HG03159 (cell line): ENCODE results near the gene C8B.

Experiments used
- ATAC-seq: cut with Tn5 transposase; IDR thresholded peaks from one replicate; pipeline ENCODE4 v1.9.1; 2021; ENCODE audit warnings: mild to moderate bottlenecking, moderate library complexity; ENCODE audit not compliant: unreplicated experiment

The C8B gene

DNA sequence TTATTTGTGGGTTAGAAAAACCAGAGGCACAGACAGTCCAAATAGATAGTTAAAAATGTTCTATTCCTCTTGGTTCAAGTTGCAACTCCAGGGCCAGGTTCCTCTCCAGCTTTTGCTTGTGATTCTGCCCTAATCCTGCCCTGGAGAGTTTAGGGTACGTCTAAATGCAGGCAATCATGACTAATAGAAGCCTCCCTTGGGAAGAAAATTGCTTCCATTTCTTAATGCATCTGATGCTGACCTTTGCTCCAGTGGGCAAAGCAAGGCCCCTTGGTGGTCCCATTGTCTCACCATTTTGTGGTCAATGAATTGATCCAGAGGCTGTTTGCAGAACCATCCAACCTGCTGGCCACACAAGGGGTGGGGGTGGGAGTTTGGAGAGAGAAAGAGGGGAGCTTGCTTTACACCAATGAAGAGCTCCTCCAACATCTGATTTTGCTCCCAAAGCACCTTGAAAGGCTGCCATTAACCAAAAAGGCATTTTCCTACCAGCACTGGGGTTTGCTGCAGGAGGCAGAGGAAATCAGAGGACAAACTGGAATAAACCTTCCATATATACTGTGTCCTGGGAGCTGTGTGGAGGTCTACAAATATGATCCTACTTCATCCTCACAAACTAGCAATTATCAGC, 31.3 kb downstream of the C8B start:
- no peak for ATAC-seq

DNA sequence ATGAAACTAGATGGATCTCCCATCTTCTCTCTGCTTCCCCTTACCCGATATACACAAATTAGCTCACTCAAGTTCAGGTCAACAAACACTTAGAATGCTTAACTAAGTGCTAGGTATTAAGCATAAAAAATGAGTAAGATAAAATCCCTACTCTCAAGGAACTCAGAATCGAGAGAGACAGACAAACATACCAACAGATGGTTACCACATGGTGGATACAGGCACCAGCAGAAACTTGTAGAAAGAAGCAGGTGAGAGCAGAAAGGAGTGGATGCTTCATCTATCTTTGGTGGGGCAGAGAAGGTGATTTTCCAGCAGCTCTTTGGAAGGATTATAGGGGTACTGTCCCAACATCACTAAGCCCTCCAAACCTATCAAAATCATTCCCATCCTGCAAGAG, 32.2 kb downstream of the C8B start:
- ATAC-seq = no peak

DNA sequence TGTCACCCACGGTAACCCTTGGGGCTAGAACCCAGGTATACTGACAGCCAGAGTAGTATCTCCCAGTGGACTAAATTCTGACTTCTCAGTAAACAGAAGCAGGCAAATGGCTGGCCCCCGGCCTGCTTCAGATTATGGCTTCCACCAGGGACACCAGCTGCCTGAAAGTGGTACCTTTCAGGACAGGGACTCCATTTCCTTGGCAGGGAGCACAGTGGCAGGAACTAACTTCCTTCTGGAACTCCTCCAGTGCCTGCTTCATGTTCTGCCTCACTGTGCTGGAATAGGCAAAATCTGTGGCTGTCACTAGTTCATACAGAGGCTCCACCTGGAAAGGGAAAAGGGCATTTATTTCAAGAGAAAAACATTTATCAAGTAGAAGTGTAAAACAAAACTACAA, 32.7 kb downstream of the C8B start:
- ATAC-seq = no peak

DNA sequence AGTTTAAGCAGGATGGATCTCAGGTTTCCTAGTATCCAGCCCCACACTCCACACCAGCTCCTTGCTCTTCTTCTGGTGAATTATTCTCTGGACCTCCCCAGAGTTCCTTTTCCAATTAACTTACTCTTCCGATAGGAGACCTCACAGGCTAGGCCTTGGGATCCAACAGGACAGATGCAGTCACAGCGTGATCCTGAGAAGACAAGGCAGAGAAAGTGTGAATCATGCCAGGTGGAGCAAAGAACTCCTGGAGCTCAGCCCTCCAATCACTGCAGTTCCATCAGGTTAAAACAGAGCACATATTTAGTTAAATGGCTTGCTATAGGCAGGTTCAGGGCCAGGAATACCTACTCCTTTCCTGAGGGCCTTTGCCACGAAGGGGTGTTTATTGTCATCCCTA, 34.1 kb downstream of the C8B start:
- no peak for ATAC-seq

DNA sequence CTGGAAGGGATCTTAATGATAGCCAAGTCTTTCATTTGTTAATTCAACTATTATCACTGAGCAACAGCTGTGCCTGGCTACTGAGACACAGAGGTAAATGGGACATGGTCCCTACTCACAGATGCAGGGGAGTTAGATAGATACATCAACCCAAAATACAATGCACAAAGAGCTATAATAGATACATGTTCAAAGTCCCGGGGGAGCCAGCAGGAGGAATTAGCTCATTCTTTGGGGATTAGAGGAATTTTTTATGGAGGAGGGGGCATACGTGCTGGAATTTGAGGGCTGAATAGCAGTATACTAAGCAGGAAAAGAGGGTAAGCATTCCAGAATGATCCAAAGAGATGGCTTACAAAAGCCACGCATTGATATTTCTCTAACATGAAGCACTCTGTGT, 34.6 kb downstream of the C8B start:
- no peak for ATAC-seq

DNA sequence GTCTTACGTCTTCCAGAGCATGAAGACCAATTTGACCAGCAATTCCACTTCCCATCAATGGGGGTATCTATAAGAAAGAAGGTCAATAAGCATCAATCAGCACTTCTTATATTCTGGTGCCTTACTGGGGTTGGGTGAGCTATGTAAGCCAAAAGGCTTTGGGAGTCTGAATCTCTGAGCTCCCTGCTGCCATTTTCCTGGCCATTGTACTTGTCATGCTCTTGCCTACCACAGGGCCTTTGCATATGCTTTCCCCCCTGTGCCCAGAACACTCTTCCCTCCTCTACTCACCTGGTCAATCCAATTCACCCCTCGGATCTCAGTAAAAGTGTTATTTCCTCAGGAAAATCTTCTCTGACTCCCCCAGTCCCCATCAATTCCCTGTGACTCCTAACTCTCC, 36.3 kb downstream of the C8B start:
- ATAC-seq = no peak

DNA sequence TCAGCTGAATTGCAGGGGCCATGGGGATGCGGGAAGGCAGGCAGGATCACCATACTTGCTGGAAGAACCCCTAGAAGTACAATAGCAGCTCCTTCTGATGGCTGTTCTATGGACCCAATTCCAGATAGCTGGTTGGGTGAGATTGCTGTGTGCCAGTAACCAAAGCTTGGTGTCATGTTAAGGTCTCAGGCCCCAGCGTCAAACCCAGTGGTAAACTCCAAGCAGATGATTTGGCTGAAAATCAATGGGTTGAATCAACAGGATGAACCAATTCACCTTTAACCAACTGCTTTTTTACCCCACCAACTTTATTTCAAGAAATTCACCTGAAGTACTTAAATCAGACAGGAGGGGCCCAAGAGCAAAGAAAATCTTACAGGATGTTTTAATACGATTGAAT, 37.8 kb downstream of the C8B start:
- no peak for ATAC-seq

DNA sequence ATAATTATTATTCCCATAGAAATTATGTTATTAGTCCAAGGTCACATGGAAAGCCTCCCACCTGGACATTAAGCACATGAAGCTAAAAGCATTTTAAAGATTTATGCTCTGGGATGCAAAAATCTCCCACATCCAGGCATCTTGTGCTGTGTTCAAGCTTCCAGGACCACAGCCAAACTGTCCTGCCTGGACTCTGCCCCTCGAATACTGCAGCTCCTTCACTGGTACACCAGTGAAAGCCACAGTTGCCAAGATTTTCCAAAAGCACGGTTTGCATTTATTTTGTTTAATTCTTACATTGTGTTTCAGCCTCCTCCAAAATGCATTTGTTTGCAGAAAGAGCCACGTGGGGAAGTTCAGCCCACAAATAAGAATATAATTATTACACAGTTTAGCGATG, 38.6 kb downstream of the C8B start:
- no peak for ATAC-seq

DNA sequence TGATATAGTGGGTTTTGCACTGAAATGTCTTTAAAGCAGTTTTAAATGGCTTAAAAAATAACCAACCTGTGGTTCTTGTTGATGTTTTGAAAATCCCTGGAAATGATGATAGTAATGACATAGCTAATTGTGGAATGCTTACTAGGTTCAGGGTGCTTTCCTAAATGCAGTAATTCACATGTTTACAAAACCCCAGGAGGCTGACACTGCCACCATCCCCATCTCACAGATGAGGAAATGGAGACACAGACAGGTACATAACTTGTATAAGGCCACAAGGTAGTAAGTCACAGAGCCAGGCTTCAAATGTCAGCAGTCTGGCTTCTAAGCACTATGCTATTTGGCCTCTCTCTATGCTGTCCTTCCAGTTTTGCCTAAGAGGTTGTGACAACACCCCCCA, 40.6 kb downstream of the C8B start:
- no peak for ATAC-seq

DNA sequence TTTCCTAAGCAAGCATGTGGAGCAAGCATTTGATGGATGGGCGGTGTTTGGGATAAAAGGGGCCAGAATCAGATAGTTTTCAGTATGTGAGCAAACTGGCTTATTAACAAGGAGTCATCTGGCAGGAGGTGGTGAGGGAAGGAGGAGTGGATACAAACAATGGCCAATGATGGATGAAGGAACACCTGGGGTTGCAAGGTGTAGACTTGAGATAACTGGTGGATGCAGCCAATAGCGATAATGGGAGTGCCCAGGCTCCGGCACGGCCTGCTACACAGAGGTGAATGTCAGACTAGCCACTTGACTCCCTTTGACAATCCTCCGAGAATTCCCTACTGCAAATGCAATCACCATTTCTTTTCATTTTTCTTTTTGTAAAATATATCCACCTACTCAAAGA, 41.7 kb downstream of the C8B start:
- no peak for ATAC-seq

DNA sequence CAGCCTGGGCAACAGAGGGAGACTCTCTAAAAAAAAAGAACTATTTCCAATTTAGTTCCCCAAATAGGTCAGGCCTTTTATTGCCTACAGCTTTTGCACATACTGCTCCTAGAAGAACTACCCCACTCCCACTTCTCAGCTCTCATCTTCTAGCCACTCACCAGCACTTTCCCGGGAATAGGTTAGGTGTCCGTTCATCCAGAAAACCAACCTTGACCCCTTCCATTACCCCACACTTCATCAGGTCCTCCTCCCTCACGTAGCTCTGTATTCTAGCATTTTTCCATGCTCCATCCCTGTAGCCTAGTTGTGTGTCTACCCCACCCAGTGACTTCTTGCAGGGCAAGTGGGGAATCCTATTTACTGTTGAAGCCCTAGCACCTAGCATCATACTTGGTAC, 42.6 kb downstream of the C8B start:
- ATAC-seq = no peak

DNA sequence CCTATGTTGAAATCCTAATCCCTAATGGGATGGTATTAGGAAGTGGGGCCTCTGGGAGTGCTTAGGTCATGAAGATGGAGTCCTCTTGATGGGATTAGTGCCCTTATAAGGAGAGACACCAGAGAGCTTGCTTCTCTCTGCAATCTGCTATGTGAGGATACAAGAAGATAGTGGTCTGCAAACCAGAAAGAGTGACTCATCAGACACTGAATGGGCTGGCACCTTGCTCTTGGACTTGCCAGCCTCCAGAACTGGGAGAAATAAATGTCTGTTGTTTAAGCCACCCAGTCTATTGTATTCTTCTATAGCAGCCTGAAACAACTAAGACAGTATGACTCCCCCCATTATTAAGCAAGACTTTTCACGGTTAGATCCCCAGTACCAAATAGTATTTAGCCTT, 43.3 kb downstream of the C8B start:
- ATAC-seq = no peak

DNA sequence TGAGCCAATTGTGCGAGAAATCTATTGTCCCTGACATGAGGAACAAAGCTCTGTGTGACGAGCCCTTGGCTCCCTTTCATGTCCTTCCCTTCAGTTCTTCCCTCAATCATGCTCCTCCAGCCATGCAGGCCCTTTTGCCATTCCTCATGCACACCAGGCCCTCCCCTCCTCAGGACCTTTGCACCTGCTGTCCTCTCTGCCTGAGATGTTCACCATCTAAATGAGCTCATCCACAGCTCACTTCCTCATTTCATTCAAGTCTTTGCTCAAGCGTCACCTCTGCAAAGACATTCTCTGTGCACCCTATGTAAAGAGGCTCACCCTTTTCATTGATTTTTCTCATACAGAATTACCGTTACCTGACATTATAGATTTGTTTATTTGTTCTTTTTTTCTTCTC, 43.7 kb downstream of the C8B start:
- peak; percentile 63 for ATAC-seq

DNA sequence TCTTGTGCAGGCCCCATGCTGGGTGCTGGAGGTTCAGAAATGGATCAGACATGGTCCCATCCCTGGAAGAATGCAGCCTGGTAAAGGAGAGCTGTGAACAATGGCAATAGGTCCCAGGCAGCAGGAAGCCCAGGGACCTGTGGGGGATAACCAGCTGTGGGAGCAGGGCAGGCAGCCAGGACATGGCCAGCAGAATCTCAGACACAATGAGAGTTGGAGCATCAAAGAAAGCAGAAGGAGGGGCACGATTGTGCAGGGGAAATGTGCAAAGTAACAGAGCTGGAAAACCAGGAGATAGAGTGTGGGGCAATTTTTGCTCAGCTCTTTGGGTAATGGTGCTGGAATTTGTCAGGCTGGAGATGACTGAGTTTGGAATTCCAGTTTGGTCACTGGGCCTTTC, 44.3 kb downstream of the C8B start:
- no peak for ATAC-seq

DNA sequence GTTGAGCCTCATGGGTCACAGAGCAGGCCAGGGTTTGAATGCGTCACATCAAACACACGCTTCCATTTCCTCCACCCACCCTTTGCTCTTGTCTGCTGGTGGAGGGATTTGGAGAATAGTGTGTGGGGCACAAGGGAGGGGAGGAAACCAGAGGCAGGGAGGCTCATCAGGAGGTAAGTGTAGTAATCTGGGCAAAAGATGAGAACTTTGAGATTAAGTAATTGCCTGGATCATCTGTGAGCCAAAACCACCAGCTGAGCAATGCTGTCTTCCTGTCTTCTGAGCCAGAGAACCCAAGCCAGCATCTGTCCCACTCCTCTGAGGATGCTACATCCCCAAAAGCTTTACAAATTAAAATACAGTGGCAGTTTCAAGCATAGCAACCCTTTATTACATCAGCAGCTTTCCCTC, 45.2 kb downstream of the C8B start:
- no peak for ATAC-seq

DNA sequence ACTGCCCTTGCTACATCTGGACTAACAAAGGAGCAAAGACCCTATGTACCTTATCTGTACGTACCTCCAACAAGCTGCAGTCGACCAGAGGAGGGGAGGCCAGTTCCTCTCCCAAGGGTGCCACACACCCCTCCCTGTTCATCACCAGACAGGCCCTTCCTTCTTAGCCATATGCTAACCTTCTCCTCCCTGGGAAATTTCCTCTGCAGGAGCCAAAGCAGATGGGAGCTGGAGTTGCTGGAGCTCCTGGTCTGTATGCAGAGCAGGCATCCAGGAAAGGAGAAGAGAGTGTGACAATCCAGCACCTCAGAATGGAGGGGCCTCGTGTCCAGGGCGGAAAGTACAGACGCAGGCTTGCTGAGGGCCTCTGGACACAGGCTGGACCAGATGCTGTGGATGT, 48.5 kb downstream of the C8B start:
- no peak for ATAC-seq

DNA sequence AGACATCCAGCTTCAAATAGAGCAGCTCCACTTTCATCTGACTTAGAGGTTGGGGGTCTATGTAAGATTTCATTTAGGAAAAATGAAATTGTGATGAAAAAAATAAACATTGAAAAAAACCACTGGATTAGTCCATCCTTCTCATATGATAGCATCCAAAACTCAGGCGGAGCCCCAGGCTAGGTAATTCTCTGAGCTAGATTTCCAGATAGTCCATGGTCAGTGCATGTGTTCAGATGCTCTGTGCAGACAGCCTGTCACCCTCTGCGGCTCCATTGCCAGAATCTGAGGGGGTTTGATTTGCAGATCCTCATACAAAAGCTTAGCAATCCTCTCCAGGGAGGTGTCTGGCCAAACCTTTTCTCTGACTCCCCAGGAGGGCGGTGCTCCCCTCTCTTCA, 49.2 kb downstream of the C8B start:
- no peak for ATAC-seq

DNA sequence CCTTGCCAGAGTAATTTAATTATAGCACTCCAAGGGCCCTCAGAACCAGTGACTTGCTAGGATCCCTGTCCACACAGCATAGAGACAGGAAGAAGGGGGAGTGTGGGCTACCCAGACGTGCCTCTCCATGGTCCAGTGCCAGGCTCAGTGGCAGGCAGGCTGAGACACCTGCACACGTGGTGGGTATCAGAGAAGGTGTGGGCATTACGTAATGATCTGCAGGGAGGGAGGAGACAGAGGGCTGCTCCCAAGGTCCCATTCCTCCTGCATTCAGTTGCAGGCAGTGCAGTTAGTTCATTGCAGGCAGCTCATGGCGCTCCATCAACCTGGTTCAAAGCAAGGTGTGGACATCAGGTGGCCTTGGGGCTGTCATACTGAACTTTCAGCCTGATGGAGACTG, 49.9 kb downstream of the C8B start:
- ATAC-seq = no peak

DNA sequence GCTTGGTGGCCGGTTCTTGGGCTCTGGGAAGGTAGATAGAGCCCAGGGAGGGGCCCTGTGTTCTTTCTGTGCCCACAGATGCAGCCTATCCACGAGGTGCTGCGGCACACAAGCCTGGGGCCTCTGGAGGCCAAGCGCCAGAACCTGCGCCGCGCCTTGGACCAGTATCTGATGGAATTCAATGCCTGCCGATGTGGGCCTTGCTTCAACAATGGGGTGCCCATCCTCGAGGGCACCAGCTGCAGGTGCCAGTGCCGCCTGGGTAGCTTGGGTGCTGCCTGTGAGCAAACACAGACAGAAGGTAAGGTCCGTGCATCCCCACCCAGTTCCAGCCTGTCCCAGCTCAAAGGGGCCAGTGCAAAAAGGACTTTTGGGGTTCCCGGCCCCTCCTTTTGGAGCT, 53.5 kb downstream of the C8B start:
- ATAC-seq = no peak

DNA sequence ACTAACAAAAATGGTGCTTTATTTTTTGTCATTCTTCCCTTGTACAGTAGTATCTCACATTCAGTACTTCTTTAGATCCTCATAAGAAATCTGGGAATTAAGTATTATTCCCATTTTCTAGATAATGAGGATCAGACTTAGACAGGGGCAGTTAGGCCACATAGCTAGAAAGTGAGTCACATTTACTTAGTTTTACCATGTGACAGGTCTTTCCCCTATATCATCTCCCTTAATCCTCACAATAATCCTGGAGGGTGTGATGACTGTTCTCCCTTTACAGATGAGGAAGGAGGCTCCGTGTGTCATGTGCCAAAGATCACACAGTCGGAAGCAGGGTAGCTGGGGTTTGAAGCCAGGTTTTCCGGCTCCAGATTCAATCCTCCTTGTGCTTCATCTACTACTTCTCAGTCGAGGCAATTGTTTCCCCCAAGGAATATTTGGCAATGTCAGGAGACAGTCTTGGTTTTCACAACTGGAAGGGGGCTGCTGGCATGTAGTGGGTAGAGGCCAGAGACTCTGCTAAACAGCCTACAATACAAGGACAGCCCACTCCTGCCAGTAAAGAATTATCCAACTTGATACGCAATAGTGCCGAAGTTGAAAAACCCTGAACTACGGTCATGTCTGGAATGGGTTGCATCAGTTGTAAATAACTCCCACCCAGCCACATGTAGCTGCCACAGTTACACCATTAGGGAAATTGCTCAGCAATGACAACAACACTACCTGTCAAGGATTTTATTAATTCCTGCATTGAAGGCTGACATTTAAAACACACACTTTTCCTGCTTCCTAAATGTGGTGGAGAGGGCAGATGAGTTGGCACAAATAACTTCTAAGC, 54.5 kb downstream of the C8B start:
- ATAC-seq = no peak

DNA sequence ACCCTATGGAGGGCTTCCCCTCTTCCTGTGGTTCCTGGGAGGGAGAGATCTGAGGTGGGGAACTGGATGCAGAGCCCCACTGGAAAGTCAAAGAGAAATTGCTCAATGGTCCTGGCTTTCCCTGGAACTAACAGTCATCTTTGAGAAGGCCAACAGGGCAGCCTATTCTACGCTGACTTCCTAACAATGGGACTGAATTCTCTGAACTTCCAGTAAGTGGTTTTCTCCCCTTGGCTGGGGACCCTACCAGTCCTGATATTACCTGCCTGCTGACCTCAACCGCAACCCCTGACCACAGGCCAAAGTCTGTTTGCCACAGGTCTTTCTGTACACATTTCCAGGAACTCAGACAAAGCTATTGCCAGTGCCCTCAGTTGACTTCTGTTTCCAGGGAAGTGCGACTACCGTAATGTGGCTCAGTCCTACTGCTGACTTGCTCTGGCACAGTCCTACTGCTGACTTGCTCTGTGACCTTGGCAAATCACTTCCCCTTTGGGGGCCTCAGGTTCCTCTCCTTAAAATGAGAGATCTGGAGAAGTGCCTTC, 55.3 kb downstream of the C8B start:
- ATAC-seq = no peak

DNA sequence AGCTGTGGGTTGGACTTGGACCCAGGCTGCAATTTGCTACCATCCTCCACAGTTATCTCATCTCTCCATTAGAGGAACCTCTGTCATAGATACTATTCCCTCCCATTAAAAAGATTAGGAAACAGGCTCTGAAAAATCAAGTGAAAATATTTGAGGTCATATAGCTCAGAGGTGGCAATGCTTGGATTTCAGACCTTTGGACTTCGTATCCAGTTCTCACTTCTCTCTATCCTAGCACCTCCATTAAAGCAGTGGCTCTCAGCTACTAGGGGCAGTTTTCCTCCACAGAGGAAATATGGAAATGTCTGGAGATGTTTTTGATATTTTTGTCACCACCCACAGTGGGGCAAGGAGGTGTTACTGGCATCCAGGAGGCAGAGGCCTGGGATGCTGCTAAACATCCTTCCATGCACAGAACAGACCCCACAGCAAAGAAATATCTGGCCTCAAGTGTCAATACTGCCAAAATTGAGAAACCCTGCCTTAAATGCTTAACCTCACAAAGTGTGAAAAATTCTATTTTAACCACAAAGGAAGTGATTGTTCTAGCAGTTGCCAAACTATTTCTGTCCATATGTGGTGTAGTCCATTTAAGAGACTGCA, 57.1 kb downstream of the C8B start:
- ATAC-seq = no peak
